GM12873 (cell line): Measurements from ENCODE around the gene CEP152.

Source experiments
- CTCF ChIP-seq: IDR thresholded peaks from 2 replicates; pipeline ENCODE4 v1.5.1; 2012; ENCODE audit warnings: low read depth, mild to moderate bottlenecking, moderate library complexity, low read length, control low read depth; ENCODE audit not compliant: insufficient read depth; ENCODE audit errors: missing control alignments

Gene CEP152

GRCh38 chr15:48774484-48774883, 36.4 kb downstream of the CEP152 start:
- TF ChIP-seq CTCF = no peak

GRCh38 chr15:48766196-48766595, 44.7 kb downstream of the CEP152 start:
- TF ChIP-seq CTCF = no peak

GRCh38 chr15:48765022-48765421, 45.8 kb downstream of the CEP152 start:
- TF ChIP-seq CTCF = no peak

- TF ChIP-seq CTCF = no peak
These were observed 49.3 kb downstream of the CEP152 start for GRCh38 chr15:48761393-48762158.

GRCh38 chr15:48759921-48760320, 50.9 kb downstream of the CEP152 start:
- no peak for TF ChIP-seq CTCF

GRCh38 chr15:48757661-48758060, 53.2 kb downstream of the CEP152 start:
- no peak for TF ChIP-seq CTCF

GRCh38 chr15:48754011-48754410, 56.9 kb downstream of the CEP152 start:
- TF ChIP-seq CTCF = no peak
